Left ventricle myocardium inferior (tissue), 1 donor: Measurements from ENCODE around the gene LYZL4. TPM values are rescaled to one million over a fixed set of nuclear protein-coding genes. Genes with fewer than 3 reads are reported as not detected.

Experiments
- DNase-seq: peaks from one replicate; pipeline ENCODE4 v3.0.0-alpha.2; 2020
- H3K27ac ChIP-seq: fragments of 200-600 bp; replicated peaks from 2 replicates; pipeline ENCODE4 v1.8.0; 2021
- H3K27me3 ChIP-seq: fragments of 200-600 bp; 2 replicates; pipeline ENCODE4 v1.8.0; 2021; ENCODE audit warnings: low read depth
- H3K36me3 ChIP-seq: fragments of 200-600 bp; 2 replicates; pipeline ENCODE4 v1.8.0; 2021
- H3K4me1 ChIP-seq: fragments of 200-600 bp; 2 replicates; pipeline ENCODE4 v1.8.0; 2021
- H3K4me3 ChIP-seq: fragments of 200-600 bp; 2 replicates; pipeline ENCODE4 v1.8.0; 2021; ENCODE audit warnings: mild to moderate bottlenecking, moderate library complexity
- H3K9me3 ChIP-seq: fragments of 200-600 bp; replicated peaks from 2 replicates; pipeline ENCODE4 v1.8.0; 2021
- CTCF ChIP-seq: fragments of 200-600 bp; IDR thresholded peaks from 2 replicates; pipeline ENCODE4 v1.8.0; 2021; ENCODE audit warnings: antibody characterized with exemption, mild to moderate bottlenecking, borderline replicate concordance
- intact Hi-C: fragments of 100-400 bp; cut with micrococcal nuclease; formaldehyde crosslinking; loops from one replicate; pipeline ENCODE4 v1.11.0; 2022
- total RNA-seq: library from RNA; stranded (reverse); fragmentation: NEBNext Ultra II Directional; extraction: Animal tissue kit (Norgen Biotek cat#: 25700); gene quantifications from one replicate; pipeline ENCODE4 v1.2.1, GENCODE V29; 2021
- donor health status: DM: no; HTN: yes; CAD: no; lungs with severe emphysema.

Gene LYZL4
- total RNA-seq, 1 donor from 2014 or later, result not detected

GRCh38 chr3:42387802-42388651 lies 22.4 kb downstream of the LYZL4 start:
- no peak for TF ChIP-seq CTCF
- Histone ChIP-seq H3K4me3 (no peak overlapping the region), H3K27ac (no peak overlapping the region), H3K27me3 (peaks cover 21% of the 10 kb centered on the region), H3K9me3 (no peaks in the 10 kb centered on the region), H3K4me1 (no peaks in the 10 kb centered on the region), H3K36me3 (no peaks in the 10 kb centered on the region)
- no peak for DNase-seq
- intact Hi-C loops, result no loop called here

GRCh38 chr3:42381551-42382082 lies 28.8 kb downstream of the LYZL4 start:
- no peaks in the 10 kb centered on the region for H3K9me3 ChIP-seq
- no peak overlapping the region for H3K4me3 ChIP-seq
- H3K27me3 ChIP-seq, result peaks cover 16% of the 10 kb centered on the region
- H3K4me1 ChIP-seq, result no peaks in the 10 kb centered on the region
- TF ChIP-seq CTCF, result no peak
- intact Hi-C loops, result no loop called here
- no peaks in the 10 kb centered on the region for H3K36me3 ChIP-seq
- no peak for DNase-seq
- no peak overlapping the region for H3K27ac ChIP-seq

- Histone ChIP-seq H3K27me3 (peaks cover 8% of the 10 kb centered on the region), H3K4me1 (peaks cover 5% of the 10 kb centered on the region), H3K36me3 (no peaks in the 10 kb centered on the region), H3K4me3 (no peak overlapping the region), H3K9me3 (no peaks in the 10 kb centered on the region), H3K27ac (no peak overlapping the region)
- intact Hi-C loops, result no loop called here
- TF ChIP-seq CTCF, result no peak
- no peak for DNase-seq
Observed at GRCh38 chr3:42377681-42378080, 32.7 kb downstream of the LYZL4 start.

- Histone ChIP-seq H3K4me3 (no peak overlapping the region), H3K4me1 (peaks cover 5% of the 10 kb centered on the region), H3K27me3 (peaks cover 16% of the 10 kb centered on the region), H3K27ac (no peak overlapping the region), H3K36me3 (no peaks in the 10 kb centered on the region), H3K9me3 (no peaks in the 10 kb centered on the region)
- no peak for TF ChIP-seq CTCF
- intact Hi-C loops, result no loop called here
- DNase-seq, result peak; percentile 28
Observed at GRCh38 chr3:42376344-42376798, 34.0 kb downstream of the LYZL4 start.

- H3K4me1 ChIP-seq, result peaks cover 5% of the 10 kb centered on the region
- peaks cover 16% of the 10 kb centered on the region for H3K27me3 ChIP-seq
- no peaks in the 10 kb centered on the region for H3K9me3 ChIP-seq
- intact Hi-C loops, result no loop called here
- TF ChIP-seq CTCF, result no peak
- H3K27ac ChIP-seq, result no peak overlapping the region
- DNase-seq, result no peak
- H3K36me3 ChIP-seq, result no peaks in the 10 kb centered on the region
- H3K4me3 ChIP-seq, result no peak overlapping the region
Observed at GRCh38 chr3:42375121-42375800, 35.1 kb downstream of the LYZL4 start.
